ENCODE results near the gene OR51B5. TPM values are rescaled to one million over a fixed set of nuclear protein-coding genes. Genes with fewer than 3 reads are reported as not detected.

Gene OR51B5
- total and polyA plus RNA-seq, 2 of the 4 experiments (the other 2 are of a cell fraction): 0.09 to 0.54 TPM

GRCh38 chr11:5307256-5308019 is 35.9 kb downstream of the OR51B5 start:
- Histone ChIP-seq H4K91ac (ENCODE audit: insufficient read depth, low read depth, low read length) (no peak overlapping the region), H3K18ac (ENCODE audit: low read depth, low read length) (no peak overlapping the region), H4K8ac (ENCODE audit: low read depth in 2 of 2, low read length in 2 of 2) (no peak overlapping the region), H3K4me1 (ENCODE audit: control insufficient read depth, insufficient read depth, low read length) (peaks cover 2% of the 10 kb centered on the region; the same call in 1 of the 2 replicates), H2BK20ac (ENCODE audit: low read depth, low read length) (no peak overlapping the region; the same call in 1 of the 2 replicates), H2BK120ac (ENCODE audit: low read depth, low read length) (no peak overlapping the region), H3K56ac (ENCODE audit: extremely low read depth, insufficient read depth, low read length) (no peak overlapping the region), H2AK5ac (ENCODE audit: low read depth, low read length) (no peak overlapping the region), H3K27me3 (ENCODE audit: control insufficient read depth, insufficient read depth, low read length) (no peaks in the 10 kb centered on the region), H3K4ac (ENCODE audit: low read depth, low read length) (peak overlapping the region; percentile 40; the same call in 1 of the 2 replicates), H3K36me3 (ENCODE audit: control insufficient read depth, insufficient read depth, low read length) (no peaks in the 10 kb centered on the region), H3K4me3 (ENCODE audit: insufficient read depth, low read depth, low read length) (no peak overlapping the region), H2AFZ (replicated peaks; ENCODE audit: low read length, poor library complexity) (no peak overlapping the region), H3K27ac (ENCODE audit: insufficient read depth, low read length) (no peak overlapping the region), H3K9me1 (ENCODE audit: insufficient read depth, low read length) (no peaks in the 10 kb centered on the region), H3K79me1 (ENCODE audit: low read depth in 1 of 2, low read length in 2 of 2) (no peaks in the 10 kb centered on the region), H3K23ac (ENCODE audit: low read depth, low read length) (no peak overlapping the region), H2BK5ac (ENCODE audit: low read depth, low read length, poor library complexity, severe bottlenecking) (no peak overlapping the region), H2AK9ac (replicated peaks; ENCODE audit: low read depth, low read length, poor library complexity) (no peak overlapping the region), H2BK15ac (ENCODE audit: low read depth, low read length) (no peak overlapping the region), H3K14ac (replicated peaks; ENCODE audit: low read depth, low read length) (no peak overlapping the region), H3K4me2 (ENCODE audit: low read depth, low read length) (no peak overlapping the region), H3K9me3 (ENCODE audit: control insufficient read depth, insufficient read depth, low read length) (no peaks in the 10 kb centered on the region), H4K20me1 (ENCODE audit: insufficient read depth, low read length) (no peaks in the 10 kb centered on the region), H4K5ac (ENCODE audit: low read depth, low read length) (no peak overlapping the region), H3K9ac (ENCODE audit: low read depth, low read length) (no peak overlapping the region)
- CTCF ChIA-PET: no interaction called here
- BruUV-seq (replicated peaks): no TSS peak
- dilution Hi-C loops (cut with HindIII; ENCODE audit: low sequenced_read_pairs, unreplicated experiment): no loop called here
- 60% methylated on average over 1 of the region's 2 CpGs; no CpG with 5 or more reads in 1 of the 2 experiments for WGBS, 2 experiments (ENCODE audit: extremely low coverage in 2 of 2, insufficient read length in 1 of 2)
- intact Hi-C loops (cut with micrococcal nuclease): no loop called here
- ATAC-seq (ENCODE audit: low read depth) (no peak), DNase-seq (no peak)
- TF ChIP-seq FOS (IDR thresholded peaks at IDR 0.05; ENCODE audit: low read depth, low read length): no peak
- TF ChIP-seq CEBPB (IDR thresholded peaks at IDR 0.05; ENCODE audit: low read depth, low read length): no peak
- TF ChIP-seq ELK1 (IDR thresholded peaks at IDR 0.05; ENCODE audit: borderline replicate concordance, low read depth, low read length): no peak
- no peak for TF ChIP-seq RCOR1 (IDR thresholded peaks at IDR 0.05; ENCODE audit: insufficient replicate concordance, low read length)
- no peak for TF ChIP-seq POLR2A (IDR thresholded peaks at IDR 0.05; ENCODE audit: low read depth, low read length)
- TF ChIP-seq CHD1 (IDR thresholded peaks at IDR 0.05; ENCODE audit: low read depth, low read length): no peak
- in situ Hi-C loops (cut with MboI; ENCODE audit: low sequenced_read_pairs): no loop called here
- POLR2A ChIA-PET (ENCODE audit: unreplicated experiment): no interaction called here
